DOHH2 (cell line): ENCODE results near the gene NATD1.

ENCODE experiments used
- H3F3A ChIP-seq: fragments of 200-600 bp; sonication (generic), shearing (Covaris generic); 2 replicates; pipeline ENCODE4 v1.6.0; 2016; ENCODE audit warnings: antibody characterized with exemption, mild to moderate bottlenecking; ENCODE audit not compliant: control insufficient read depth, insufficient read depth
- H3K27ac ChIP-seq: fragments of 200-600 bp; sonication (generic); 2 replicates; pipeline ENCODE4 v1.5.1; 2014; ENCODE audit warnings: low read depth, mild to moderate bottlenecking, low read length, moderate library complexity
- H3K27me3 ChIP-seq: fragments of 200-600 bp; sonication (generic); 2 replicates; pipeline ENCODE4 v1.6.1; 2014; ENCODE audit warnings: mild to moderate bottlenecking, low read length, mixed read lengths; ENCODE audit not compliant: control insufficient read depth
- H3K36me3 ChIP-seq: fragments of 200-600 bp; sonication (generic); 2 replicates; pipeline ENCODE4 v1.6.1; 2014; ENCODE audit warnings: mild to moderate bottlenecking, low read length, moderate library complexity, mixed read lengths; ENCODE audit not compliant: control insufficient read depth
- H3K4me1 ChIP-seq: fragments of 200-600 bp; sonication (generic); 2 replicates; pipeline ENCODE4 v1.6.1; 2014; ENCODE audit warnings: mild to moderate bottlenecking, low read length, mixed read lengths; ENCODE audit not compliant: control insufficient read depth
- H3K4me2 ChIP-seq: fragments of 200-600 bp; sonication (generic); 2 replicates; pipeline ENCODE4 v1.6.0; 2014; ENCODE audit warnings: mild to moderate bottlenecking, low read length, moderate library complexity
- H3K4me3 ChIP-seq: fragments of 200-600 bp; sonication (generic); 2 replicates; pipeline ENCODE4 v1.5.1; 2014; ENCODE audit warnings: mild to moderate bottlenecking, low read length, mixed read lengths
- H3K79me2 ChIP-seq: fragments of 200-600 bp; sonication (generic); 2 replicates; pipeline ENCODE4 v1.6.1; 2014; ENCODE audit warnings: mild to moderate bottlenecking, low read length, mixed read lengths; ENCODE audit not compliant: control insufficient read depth
- H3K9me2 ChIP-seq: fragments of 200-600 bp; sonication (generic); replicated peaks from 2 replicates; pipeline ENCODE4 v1.6.1; 2014; ENCODE audit warnings: mild to moderate bottlenecking, low read length, mixed read lengths; ENCODE audit not compliant: control insufficient read depth
- H3K9me3 ChIP-seq: fragments of 200-600 bp; sonication (generic); 2 replicates; pipeline ENCODE4 v1.6.1; 2014; ENCODE audit warnings: antibody characterized with exemption, low read length, mixed read lengths; ENCODE audit not compliant: control insufficient read depth, insufficient read depth
- H4K20me1 ChIP-seq: fragments of 200-600 bp; sonication (generic); 2 replicates; pipeline ENCODE4 v1.6.0; 2014; ENCODE audit warnings: low read depth, mild to moderate bottlenecking, antibody characterized with exemption, low read length, moderate library complexity; ENCODE audit not compliant: control insufficient read depth, insufficient read depth
- CTCF ChIP-seq: fragments of 200-600 bp; sonication (generic); IDR thresholded peaks from one replicate; pipeline ENCODE4 v1.5.1; 2014; ENCODE audit warnings: antibody characterized with exemption, mild to moderate bottlenecking, low read depth, low read length; ENCODE audit not compliant: poor library complexity, severe bottlenecking
- EZH2phosphoT487 ChIP-seq: fragments of 200-600 bp; sonication (generic); IDR thresholded peaks from 2 replicates; pipeline ENCODE4 v1.6.1; 2017; ENCODE audit warnings: borderline replicate concordance, mild to moderate bottlenecking, antibody characterized with exemption, low read length, moderate library complexity, mixed read lengths

The NATD1 gene

GRCh38 chr17:21243516-21244303 lies 9.5 kb downstream of the NATD1 start:
- Histone ChIP-seq H3K4me1 (no peaks in the 10 kb centered on the region), H3K36me3 (no peaks in the 10 kb centered on the region), H3K79me2 (no peaks in the 10 kb centered on the region), H3K9me2 (no peaks in the 10 kb centered on the region), H3K4me2 (no peak overlapping the region), H3K27ac (no peak overlapping the region), H3K4me3 (no peak overlapping the region), H3K9me3 (no peaks in the 10 kb centered on the region), H3F3A (no peaks in the 10 kb centered on the region), H4K20me1 (no peaks in the 10 kb centered on the region), H3K27me3 (0 out of 2 replicates have a peak, but pooled peaks cover 1% of the 10 kb centered on the region)
- TF ChIP-seq EZH2phosphoT487 (no peak), CTCF (no peak)

DNA sequence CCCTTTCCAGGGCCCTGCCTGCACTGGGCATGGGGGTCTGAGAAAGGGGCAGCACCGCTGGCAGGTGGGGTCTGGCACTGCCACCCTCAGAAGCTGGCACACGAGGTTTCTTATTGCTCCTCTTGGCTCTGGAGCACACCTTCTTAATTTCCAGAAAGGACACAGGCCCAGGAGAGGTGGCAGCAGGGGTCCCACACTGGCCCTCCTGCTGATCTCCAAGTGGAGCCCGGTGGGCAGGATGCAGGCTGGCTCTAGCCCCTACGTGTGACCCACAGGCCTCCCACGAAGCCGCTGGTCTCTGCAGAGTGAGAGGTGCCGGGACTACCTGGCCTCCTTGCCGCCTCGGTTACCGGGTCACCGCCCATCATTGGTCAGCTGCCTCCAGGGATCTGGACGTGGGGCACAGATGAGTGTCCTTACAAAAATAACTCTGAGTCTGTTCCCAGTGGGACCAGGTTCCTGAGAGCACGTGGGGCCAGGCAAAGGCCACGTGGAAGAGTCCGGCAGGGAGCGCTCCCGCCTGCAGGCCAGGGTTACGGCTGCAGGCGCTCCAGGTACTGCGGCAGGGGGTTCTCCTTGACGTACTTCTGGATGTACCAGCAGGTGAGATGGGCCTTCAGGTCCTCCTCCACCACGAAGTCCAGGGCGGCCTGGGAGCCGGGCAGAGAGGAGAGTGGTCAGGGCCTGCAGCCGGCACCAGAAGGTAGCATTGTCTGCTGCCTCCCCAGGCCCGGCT lies 10.3 kb downstream of the NATD1 start:
- Histone ChIP-seq H3K4me3 (no peak overlapping the region), H3K36me3 (no peaks in the 10 kb centered on the region), H3K27me3 (peaks cover 4% of the 10 kb centered on the region; the same call in 1 of the 2 replicates), H3K4me1 (no peaks in the 10 kb centered on the region), H3K9me3 (no peaks in the 10 kb centered on the region), H3F3A (no peaks in the 10 kb centered on the region), H3K9me2 (no peaks in the 10 kb centered on the region), H4K20me1 (no peaks in the 10 kb centered on the region), H3K79me2 (no peaks in the 10 kb centered on the region), H3K4me2 (no peak overlapping the region), H3K27ac (no peak overlapping the region)
- no peak for TF ChIP-seq CTCF
- no peak for TF ChIP-seq EZH2phosphoT487

DNA sequence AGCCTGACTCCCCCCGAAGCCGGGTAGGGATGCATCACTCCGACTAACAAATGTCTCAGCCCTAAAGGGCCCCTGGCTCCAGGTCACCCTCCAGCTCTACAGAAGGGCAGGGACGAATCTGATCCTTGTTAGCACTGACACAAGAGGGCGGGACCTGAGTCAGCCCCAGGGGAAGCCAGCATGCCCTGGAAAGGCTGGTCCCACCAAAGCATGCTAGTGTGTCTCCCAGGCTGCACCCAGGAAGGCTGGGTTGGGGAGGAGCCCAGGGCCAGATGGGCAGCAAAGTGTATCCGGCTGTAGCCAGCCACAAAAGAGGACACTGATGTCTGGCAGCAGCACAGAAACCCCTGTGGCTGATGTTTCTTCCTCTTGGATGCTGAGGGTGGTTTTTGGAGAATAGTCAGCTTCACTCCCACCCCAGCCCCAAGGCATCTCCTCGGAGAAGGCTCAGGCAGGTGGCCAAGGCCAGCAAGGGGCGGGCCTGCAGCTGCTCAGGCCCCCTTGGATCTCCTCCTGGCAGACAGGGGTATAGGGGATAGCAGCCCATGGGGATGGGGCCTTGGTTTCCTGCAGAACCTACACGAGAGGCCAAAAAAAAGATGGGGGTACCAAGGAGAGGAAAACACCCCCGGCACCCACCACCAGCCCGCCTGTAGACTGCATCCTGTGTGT lies 11.0 kb downstream of the NATD1 start:
- Histone ChIP-seq H3K4me2 (no peak overlapping the region), H3F3A (no peaks in the 10 kb centered on the region), H3K9me3 (no peaks in the 10 kb centered on the region), H3K4me1 (no peaks in the 10 kb centered on the region), H3K27ac (no peak overlapping the region), H4K20me1 (no peaks in the 10 kb centered on the region), H3K79me2 (no peaks in the 10 kb centered on the region), H3K27me3 (peaks cover 4% of the 10 kb centered on the region; the same call in 1 of the 2 replicates), H3K4me3 (no peak overlapping the region), H3K36me3 (no peaks in the 10 kb centered on the region), H3K9me2 (no peaks in the 10 kb centered on the region)
- TF ChIP-seq EZH2phosphoT487, result no peak
